ENCODE measurements around the gene RAB11FIP3.

RAB11FIP3 gene

GRCh38 chr16:495127-495748, 69.8 kb downstream of the RAB11FIP3 start:
- TF ChIP-seq, protein P1, sequence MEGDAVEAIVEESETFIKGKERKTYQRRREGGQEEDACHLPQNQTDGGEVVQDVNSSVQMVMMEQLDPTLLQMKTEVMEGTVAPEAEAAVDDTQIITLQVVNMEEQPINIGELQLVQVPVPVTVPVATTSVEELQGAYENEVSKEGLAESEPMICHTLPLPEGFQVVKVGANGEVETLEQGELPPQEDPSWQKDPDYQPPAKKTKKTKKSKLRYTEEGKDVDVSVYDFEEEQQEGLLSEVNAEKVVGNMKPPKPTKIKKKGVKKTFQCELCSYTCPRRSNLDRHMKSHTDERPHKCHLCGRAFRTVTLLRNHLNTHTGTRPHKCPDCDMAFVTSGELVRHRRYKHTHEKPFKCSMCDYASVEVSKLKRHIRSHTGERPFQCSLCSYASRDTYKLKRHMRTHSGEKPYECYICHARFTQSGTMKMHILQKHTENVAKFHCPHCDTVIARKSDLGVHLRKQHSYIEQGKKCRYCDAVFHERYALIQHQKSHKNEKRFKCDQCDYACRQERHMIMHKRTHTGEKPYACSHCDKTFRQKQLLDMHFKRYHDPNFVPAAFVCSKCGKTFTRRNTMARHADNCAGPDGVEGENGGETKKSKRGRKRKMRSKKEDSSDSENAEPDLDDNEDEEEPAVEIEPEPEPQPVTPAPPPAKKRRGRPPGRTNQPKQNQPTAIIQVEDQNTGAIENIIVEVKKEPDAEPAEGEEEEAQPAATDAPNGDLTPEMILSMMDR (IDR thresholded peaks at IDR 0.05; ENCODE audit: insufficient read depth, missing control alignments): peak; percentile 51
- peak; percentile 66 for DNase-seq (ENCODE audit: insufficient read length, low spot score)
- no peak for FAIRE-seq

- TF ChIP-seq, protein P1 (IDR thresholded peaks at IDR 0.05; ENCODE audit: insufficient read depth, missing control alignments): no peak
- FAIRE-seq: no peak
- DNase-seq (ENCODE audit: insufficient read length, low spot score): no peak
Observed at GRCh38 chr16:496097-496886, 70.8 kb downstream of the RAB11FIP3 start.

DNA sequence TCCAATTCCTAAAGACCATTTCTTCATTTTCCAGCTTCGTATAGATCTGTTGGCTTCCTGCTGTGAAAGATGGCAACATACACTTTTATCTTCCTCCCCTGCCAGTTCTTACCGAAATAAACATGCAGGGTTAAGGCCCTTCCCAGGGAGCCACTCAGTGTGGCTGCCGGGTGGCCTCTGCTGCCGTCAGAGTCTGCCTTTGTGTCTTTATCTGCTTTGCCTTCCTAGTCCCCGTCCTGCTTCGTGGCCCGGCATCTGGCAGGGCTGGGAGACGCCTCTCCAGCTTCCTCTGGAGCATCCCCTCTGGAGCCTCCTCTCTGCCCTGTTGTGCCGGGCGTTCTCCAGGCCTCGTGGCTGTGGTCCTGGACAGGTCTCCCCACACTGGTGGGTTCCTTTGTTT, 71.8 kb downstream of the RAB11FIP3 start:
- no peak for FAIRE-seq
- DNase-seq (ENCODE audit: insufficient read length, low spot score): no peak
- TF ChIP-seq, protein P1 (IDR thresholded peaks at IDR 0.05; ENCODE audit: insufficient read depth, missing control alignments): no peak

DNA sequence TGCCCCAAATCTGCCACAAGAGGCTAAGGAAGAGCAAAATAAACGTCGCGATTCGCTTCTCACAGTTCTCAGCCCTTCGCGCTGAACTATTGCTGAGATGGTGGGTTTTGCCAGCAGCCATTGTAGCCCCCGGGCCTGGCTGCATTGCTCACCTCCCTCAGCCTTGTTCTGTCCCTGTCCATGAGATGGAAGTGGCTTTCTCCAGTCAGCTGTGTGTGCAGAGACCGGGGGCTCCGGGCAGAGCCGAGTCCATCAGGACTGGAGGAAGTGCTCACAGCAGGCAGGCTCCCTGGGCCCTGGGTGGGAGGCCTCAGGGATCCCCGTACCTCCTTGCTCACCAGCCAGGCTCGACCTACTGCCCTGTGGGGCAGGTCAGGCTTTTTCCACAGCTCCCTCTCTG, 74.5 kb downstream of the RAB11FIP3 start:
- FAIRE-seq: no peak
- no peak for DNase-seq (ENCODE audit: insufficient read length, low spot score)
- TF ChIP-seq, protein P1 (IDR thresholded peaks at IDR 0.05; ENCODE audit: insufficient read depth, missing control alignments): no peak

DNA sequence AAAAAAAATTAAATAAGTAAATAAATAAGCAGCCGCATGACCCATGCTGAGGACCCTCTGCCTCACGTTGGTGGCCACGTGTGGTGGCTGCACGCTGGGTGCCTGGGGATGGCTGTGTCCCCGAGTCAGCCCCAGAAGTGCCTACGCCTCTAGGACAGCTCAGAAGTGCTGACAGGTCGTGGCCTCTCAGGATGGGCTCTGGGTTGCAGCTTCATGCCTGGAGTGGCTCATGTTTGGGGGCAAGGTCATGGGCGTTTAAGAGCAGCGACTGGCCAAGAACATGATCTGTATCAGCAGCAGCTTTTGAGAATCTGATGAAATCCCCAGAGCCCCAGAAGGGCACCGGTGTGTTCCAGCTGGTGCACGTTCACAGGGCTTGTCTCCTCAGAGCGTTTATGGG, 75.3 kb downstream of the RAB11FIP3 start:
- DNase-seq (ENCODE audit: insufficient read length, low spot score) (no peak), FAIRE-seq (no peak)
- TF ChIP-seq, protein P1 (IDR thresholded peaks at IDR 0.05; ENCODE audit: insufficient read depth, missing control alignments): no peak

- DNase-seq (ENCODE audit: insufficient read length, low spot score) (no peak), FAIRE-seq (no peak)
- TF ChIP-seq, protein P1 (IDR thresholded peaks at IDR 0.05; ENCODE audit: insufficient read depth, missing control alignments): no peak
Observed at GRCh38 chr16:502179-502943, 76.9 kb downstream of the RAB11FIP3 start.
